ENCODE measurements around the gene TRAPPC2L.

Gene TRAPPC2L

GRCh38 chr16:88861359-88861758 lies 4.4 kb downstream of the TRAPPC2L start:
- DNase-seq, result no peak

- no peak for DNase-seq
Measured at GRCh38 chr16:88862968-88863367, 6.0 kb downstream of the TRAPPC2L start.

GRCh38 chr16:88863426-88863825 lies 6.5 kb downstream of the TRAPPC2L start:
- DNase-seq, result no peak

- no peak for DNase-seq
Measured at GRCh38 chr16:88864099-88864498, 7.2 kb downstream of the TRAPPC2L start.

- no peak for DNase-seq
Measured at GRCh38 chr16:88864521-88864920, 7.6 kb downstream of the TRAPPC2L start.

GRCh38 chr16:88865310-88865709 lies 8.4 kb downstream of the TRAPPC2L start:
- no peak for DNase-seq

- DNase-seq, result no peak
Measured at GRCh38 chr16:88865742-88866141, 8.8 kb downstream of the TRAPPC2L start.

- no peak for DNase-seq
Measured at GRCh38 chr16:88866151-88866920, 9.4 kb downstream of the TRAPPC2L start, which contains the start of gene PABPN1L. PABPN1L (minus strand) TSS chr16:88866660; CDS start chr16:88866606, 54 bp downstream.

GRCh38 chr16:88867581-88868246 lies 10.8 kb downstream of the TRAPPC2L start:
- no peak for DNase-seq

GRCh38 chr16:88868974-88869672 lies 12.2 kb downstream of the TRAPPC2L start:
- no peak for DNase-seq

- DNase-seq, result no peak
Measured at GRCh38 chr16:88869673-88869980, 12.7 kb downstream of the TRAPPC2L start.

GRCh38 chr16:88870608-88871348 lies 13.9 kb downstream of the TRAPPC2L start:
- DNase-seq, result no peak

GRCh38 chr16:88871349-88871702 lies 14.4 kb downstream of the TRAPPC2L start:
- no peak for DNase-seq

GRCh38 chr16:88871730-88872416 lies 14.9 kb downstream of the TRAPPC2L start:
- DNase-seq, result no peak

- DNase-seq, result no peak
Measured at GRCh38 chr16:88872650-88873331, 15.9 kb downstream of the TRAPPC2L start.

GRCh38 chr16:88874938-88875599 lies 18.1 kb downstream of the TRAPPC2L start:
- no peak for DNase-seq

GRCh38 chr16:88875703-88876234 lies 18.8 kb downstream of the TRAPPC2L start:
- no peak for DNase-seq

GRCh38 chr16:88876942-88877526 lies 20.1 kb downstream of the TRAPPC2L start:
- DNase-seq, result no peak

- no peak for DNase-seq
Measured at GRCh38 chr16:88877564-88878289, 20.8 kb downstream of the TRAPPC2L start.

- DNase-seq, result no peak
Measured at GRCh38 chr16:88878356-88878755, 21.4 kb downstream of the TRAPPC2L start.
